AG04449 (cell line): ENCODE data around the gene ENOX2.

ENCODE experiments used
- CTCF ChIA-PET: fragments of 350-600 bp; formaldehyde crosslinking; extraction: SDS; loops from one replicate; lab custom pipeline; 2021; ENCODE audit warnings: antibody characterized with exemption; lab: Yijun Ruan, JAX
- POLR2A ChIA-PET: fragments of 400-600, 350-600 bp; formaldehyde crosslinking; extraction: SDS; loops from one replicate; lab custom pipeline; 2020; ENCODE audit warnings: antibody characterized with exemption, inconsistent platforms; lab: Yijun Ruan, JAX
- DNase-seq: peaks from one replicate; pipeline ENCODE4 v3.0.0-alpha.2; 2010; ENCODE audit warnings: low read depth, low spot score
- H3K4me3 ChIP-seq: 2 replicates; pipeline ENCODE4 v1.5.1; 2011; ENCODE audit warnings: low read depth, mild to moderate bottlenecking, control low read depth, low read length
- TF ChIP-seq, protein P1 (sequence below): IDR thresholded peaks from one replicate; pipeline ENCODE4 v1.5.1; 2011; ENCODE audit warnings: mild to moderate bottlenecking, moderate library complexity, low read length, control low read depth, inconsistent platforms; ENCODE audit not compliant: insufficient read depth; ENCODE audit errors: missing control alignments

ENOX2 gene

GRCh38 chrX:130725519-130725918, 177.5 kb downstream of the ENOX2 start:
- no peak for DNase-seq
- ChIA-PET CTCF (no interaction called here), POLR2A (no interaction called here)
- no peak overlapping the region for H3K4me3 ChIP-seq
- TF ChIP-seq, protein P1, sequence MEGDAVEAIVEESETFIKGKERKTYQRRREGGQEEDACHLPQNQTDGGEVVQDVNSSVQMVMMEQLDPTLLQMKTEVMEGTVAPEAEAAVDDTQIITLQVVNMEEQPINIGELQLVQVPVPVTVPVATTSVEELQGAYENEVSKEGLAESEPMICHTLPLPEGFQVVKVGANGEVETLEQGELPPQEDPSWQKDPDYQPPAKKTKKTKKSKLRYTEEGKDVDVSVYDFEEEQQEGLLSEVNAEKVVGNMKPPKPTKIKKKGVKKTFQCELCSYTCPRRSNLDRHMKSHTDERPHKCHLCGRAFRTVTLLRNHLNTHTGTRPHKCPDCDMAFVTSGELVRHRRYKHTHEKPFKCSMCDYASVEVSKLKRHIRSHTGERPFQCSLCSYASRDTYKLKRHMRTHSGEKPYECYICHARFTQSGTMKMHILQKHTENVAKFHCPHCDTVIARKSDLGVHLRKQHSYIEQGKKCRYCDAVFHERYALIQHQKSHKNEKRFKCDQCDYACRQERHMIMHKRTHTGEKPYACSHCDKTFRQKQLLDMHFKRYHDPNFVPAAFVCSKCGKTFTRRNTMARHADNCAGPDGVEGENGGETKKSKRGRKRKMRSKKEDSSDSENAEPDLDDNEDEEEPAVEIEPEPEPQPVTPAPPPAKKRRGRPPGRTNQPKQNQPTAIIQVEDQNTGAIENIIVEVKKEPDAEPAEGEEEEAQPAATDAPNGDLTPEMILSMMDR = no peak

DNA sequence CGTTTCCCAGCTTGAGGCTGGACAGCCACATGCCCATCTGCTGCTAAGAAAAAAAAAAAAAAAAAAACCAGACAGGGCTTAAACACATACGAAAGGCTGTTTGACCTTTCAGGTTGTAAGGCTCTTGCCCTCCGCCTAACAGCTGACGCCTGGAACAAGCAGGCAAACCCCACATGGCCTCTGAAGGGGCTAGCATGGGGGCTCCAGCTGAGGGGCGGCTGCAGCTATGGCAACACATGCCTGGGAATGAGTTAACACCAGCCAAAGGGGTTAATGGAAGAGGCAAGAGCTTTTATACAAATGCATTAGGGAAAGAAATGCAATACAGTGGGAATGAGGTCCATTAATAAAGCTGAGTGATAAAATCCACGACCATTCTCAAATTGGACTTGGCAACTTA, 183.6 kb downstream of the ENOX2 start:
- TF ChIP-seq, protein P1 = no peak
- ChIA-PET CTCF (no interaction called here), POLR2A (no interaction called here)
- DNase-seq = no peak
- H3K4me3 ChIP-seq = no peak overlapping the region

DNA sequence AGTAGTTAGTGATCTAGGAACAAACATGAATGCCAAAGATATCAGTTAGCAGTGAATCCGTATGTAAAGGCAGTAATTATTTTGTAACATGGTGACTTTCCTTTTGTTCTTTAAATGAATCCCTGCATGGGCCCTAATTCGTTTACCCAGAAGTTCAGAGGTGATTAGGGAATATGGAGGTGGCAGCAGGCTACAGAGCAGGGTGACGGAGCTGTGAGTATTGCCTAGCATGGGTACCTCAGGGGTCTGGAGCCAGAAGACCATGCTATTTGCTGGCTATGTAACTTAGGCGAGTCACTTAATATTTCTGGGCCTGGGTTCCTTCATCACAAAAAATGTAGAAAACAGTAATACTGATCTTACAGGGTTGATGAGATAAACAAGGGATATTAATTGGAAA, 184.9 kb downstream of the ENOX2 start:
- no peak overlapping the region for H3K4me3 ChIP-seq
- TF ChIP-seq, protein P1 = no peak
- POLR2A ChIA-PET = no interaction called here
- CTCF ChIA-PET = no interaction called here
- no peak for DNase-seq

GRCh38 chrX:130716781-130717413, 186.1 kb downstream of the ENOX2 start:
- ChIA-PET POLR2A (no interaction called here), CTCF (interaction anchor here (0.7 kb wide), 1 partner anchor 177 kb away, joined by 3 read pairs; no protein-coding TSS in a partner anchor)
- TF ChIP-seq, protein P1 = no peak
- no peak overlapping the region for H3K4me3 ChIP-seq
- no peak for DNase-seq

DNA sequence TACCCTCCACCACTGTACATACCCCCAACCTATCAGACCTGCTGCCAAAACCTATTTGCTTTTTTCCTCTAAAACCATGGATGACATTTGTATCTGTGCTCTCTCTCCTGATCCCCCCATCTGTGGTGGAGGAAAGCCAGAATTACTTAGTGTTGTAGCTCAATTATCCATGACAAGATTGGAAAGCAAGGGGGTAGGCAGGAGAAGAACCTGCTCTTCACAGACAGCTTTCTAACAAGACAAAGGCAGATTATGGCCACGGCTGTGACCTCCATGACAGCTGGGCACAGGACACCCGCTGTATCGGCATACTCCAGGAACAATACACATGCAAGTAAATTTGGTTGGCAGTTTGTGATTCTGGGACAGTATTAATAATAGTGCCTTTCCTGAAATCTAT, 186.7 kb downstream of the ENOX2 start:
- ChIA-PET POLR2A (no interaction called here), CTCF (no interaction called here)
- H3K4me3 ChIP-seq = no peak overlapping the region

DNA sequence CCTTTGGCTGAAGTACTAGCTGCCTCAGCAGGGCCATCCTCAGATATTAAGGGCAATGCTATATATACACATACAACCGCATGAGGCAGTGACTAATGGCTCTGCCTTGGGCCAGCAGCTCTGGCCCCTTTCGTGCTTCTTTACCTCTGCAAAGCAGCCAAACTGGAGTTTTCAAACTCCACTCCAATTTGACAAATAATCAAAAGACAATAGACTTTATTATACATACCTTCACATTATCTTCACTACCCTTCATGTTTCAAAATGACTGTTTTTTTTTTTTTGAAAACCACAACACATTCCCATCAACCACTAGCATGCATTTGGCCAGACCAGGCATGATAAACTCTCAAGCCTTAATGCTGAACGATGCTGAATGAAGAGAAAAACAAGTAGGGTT, 187.7 kb downstream of the ENOX2 start:
- CTCF ChIA-PET = no interaction called here
- POLR2A ChIA-PET = no interaction called here
- H3K4me3 ChIP-seq = no peak overlapping the region
- DNase-seq = no peak
- TF ChIP-seq, protein P1 = no peak

More for the DNA sequence above, 186.7 kb downstream of the ENOX2 start:
- TF ChIP-seq, protein P1 = no peak
- DNase-seq = no peak
